DND-41 (cell line): Measurements from ENCODE around the gene ATP5F1A.

Experiments used
- CTCF ChIP-seq: IDR thresholded peaks from 2 replicates; pipeline ENCODE4 v1.5.1; 2012; ENCODE audit warnings: borderline replicate concordance, low read length, moderate library complexity, mild to moderate bottlenecking; ENCODE audit not compliant: poor library complexity, severe bottlenecking; ENCODE audit errors: extremely low read depth
- EZH2 ChIP-seq: IDR thresholded peaks from 3 replicates; pipeline ENCODE4 v1.6.1; 2012; ENCODE audit warnings: borderline replicate concordance, low read depth, mild to moderate bottlenecking, moderate library complexity, low read length, inconsistent platforms; ENCODE audit not compliant: severe bottlenecking

GRCh38 chr18:46068763-46069162 is 29.3 kb downstream of the ATP5F1A start:
- TF ChIP-seq CTCF: no peak
- TF ChIP-seq EZH2: no peak
